Measurements from ENCODE around the gene EXOC3L4.
A peak's percentile ranks its signal among the peaks of the same experiment; 100 is the strongest.

- TF ChIP-seq CTCF (conservative IDR thresholded peaks at IDR 0.05) (peak; percentile 43), EZH2 (IDR thresholded peaks at IDR 0.05; ENCODE audit: low read depth) (no peak)
Observed at GRCh38 chr14:103105580-103106150, 11.1 kb downstream of the EXOC3L4 start.
